Ectodermal cell (in vitro differentiated cells): Measurements from ENCODE around the gene AK5.

Source experiments
- H3K27ac ChIP-seq: 2 replicates; pipeline ENCODE4 v1.7.0; 2013; ENCODE audit warnings: mild to moderate bottlenecking, low read depth, low read length; ENCODE audit not compliant: insufficient read depth, poor library complexity, severe bottlenecking
- H3K27me3 ChIP-seq: 2 replicates; pipeline ENCODE4 v1.7.0; 2013; ENCODE audit warnings: mild to moderate bottlenecking, low read length; ENCODE audit not compliant: insufficient read depth, control insufficient read depth, poor library complexity, severe bottlenecking
- H3K36me3 ChIP-seq: one replicate; pipeline ENCODE4 v1.7.0; 2013; ENCODE audit warnings: low read length; ENCODE audit not compliant: control insufficient read depth, insufficient read depth
- H3K4me1 ChIP-seq: one replicate; pipeline ENCODE4 v1.7.0; 2013; ENCODE audit warnings: low read length; ENCODE audit not compliant: control insufficient read depth, insufficient read depth
- H3K4me3 ChIP-seq: 2 replicates; pipeline ENCODE4 v1.7.0; 2013; ENCODE audit warnings: low read depth, low read length, control low read depth; ENCODE audit not compliant: insufficient read depth
- H3K9me3 ChIP-seq: 2 replicates; pipeline ENCODE4 v1.7.0; 2013; ENCODE audit warnings: mild to moderate bottlenecking, low read length, moderate library complexity; ENCODE audit not compliant: control insufficient read depth
- WGBS, 2 experiments: methylation state at CpG; one replicate each; pipeline ENCODE4 v1.1.7; 2013; ENCODE audit warnings: missing lambda C conversion rate in 2 of 2; 5-methylcytosine and 5-hydroxymethylcytosine counted together

AK5 gene

DNA sequence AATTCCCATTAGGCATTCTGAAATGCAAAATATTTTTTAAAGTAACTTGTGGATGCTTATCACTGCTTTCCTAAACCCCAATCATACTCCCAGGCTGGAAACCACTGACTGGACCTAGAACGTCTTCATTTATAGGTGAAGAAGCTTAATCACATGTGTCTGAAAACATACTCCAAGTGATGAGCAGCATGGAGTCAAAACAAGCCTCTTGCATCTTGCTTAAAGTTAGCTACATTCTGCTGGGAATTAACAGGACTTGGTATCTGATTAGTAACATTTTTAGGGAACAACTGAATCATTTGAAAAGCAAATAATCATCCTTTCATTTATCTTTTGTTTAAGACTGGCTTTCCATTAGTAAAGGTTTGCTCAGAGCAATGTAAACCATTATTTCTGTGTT, 105.7 kb downstream of the AK5 start:
- no peaks in the 10 kb centered on the region for H3K9me3 ChIP-seq
- H3K4me1 ChIP-seq: no peaks in the 10 kb centered on the region
- H3K36me3 ChIP-seq: no peaks in the 10 kb centered on the region
- H3K27ac ChIP-seq: no peak overlapping the region
- WGBS, 2 experiments: 91 to 94% methylated on average over 1 of the region's 1 CpG
- no peaks in the 10 kb centered on the region for H3K27me3 ChIP-seq
- H3K4me3 ChIP-seq: no peak overlapping the region

DNA sequence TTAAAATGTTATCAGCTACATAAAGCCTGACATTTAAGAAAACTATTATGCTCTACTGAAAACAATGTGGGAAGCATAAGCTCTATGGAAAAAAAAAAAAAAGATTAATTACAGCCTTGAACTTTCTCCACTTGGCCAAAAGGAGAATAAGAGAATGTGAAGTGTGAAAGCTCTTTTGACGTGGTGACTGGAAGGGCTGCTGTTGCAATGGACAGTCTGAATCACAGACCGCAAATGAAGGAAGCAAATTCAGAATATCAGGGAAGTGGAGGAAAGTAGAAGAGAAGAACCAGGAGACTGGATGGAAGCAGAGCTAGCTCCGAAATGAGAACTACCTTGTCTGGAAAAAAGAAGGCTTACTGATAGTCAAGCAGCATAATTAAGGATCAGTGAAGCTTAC, 106.8 kb downstream of the AK5 start:
- 92 to 93% methylated on average over 3 of the region's 3 CpGs for WGBS, 2 experiments
- H3K36me3 ChIP-seq: no peaks in the 10 kb centered on the region

DNA sequence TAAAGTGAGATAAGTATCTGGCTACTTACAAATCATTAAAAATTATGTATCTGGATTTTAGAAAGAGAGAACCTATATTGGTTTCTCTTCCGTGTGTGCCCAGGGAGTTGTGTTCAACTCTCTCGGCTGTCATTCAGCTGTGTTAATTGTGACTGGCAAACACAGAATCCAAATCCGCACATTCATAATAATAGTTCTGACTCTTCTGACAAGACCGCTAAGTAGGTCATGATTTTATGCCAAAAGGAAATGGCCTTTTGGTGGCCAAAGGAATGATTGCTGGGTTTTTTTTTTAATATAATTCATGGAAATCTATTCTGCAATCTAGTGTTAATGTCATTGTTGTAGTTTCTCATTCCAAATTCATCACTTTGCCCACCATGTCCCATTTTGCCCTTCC, 110.7 kb downstream of the AK5 start:
- Histone ChIP-seq H3K27me3 (no peaks in the 10 kb centered on the region), H3K27ac (no peak overlapping the region), H3K4me3 (no peak overlapping the region), H3K4me1 (peaks cover 9% of the 10 kb centered on the region), H3K9me3 (no peaks in the 10 kb centered on the region), H3K36me3 (no peaks in the 10 kb centered on the region)
- 95 to 96% methylated on average over 4 of the region's 4 CpGs for WGBS, 2 experiments

More for the DNA sequence above, 106.8 kb downstream of the AK5 start:
- H3K4me3 ChIP-seq: no peak overlapping the region
- no peak overlapping the region for H3K27ac ChIP-seq
- no peaks in the 10 kb centered on the region for H3K4me1 ChIP-seq
- H3K27me3 ChIP-seq: no peaks in the 10 kb centered on the region
- no peaks in the 10 kb centered on the region for H3K9me3 ChIP-seq

DNA sequence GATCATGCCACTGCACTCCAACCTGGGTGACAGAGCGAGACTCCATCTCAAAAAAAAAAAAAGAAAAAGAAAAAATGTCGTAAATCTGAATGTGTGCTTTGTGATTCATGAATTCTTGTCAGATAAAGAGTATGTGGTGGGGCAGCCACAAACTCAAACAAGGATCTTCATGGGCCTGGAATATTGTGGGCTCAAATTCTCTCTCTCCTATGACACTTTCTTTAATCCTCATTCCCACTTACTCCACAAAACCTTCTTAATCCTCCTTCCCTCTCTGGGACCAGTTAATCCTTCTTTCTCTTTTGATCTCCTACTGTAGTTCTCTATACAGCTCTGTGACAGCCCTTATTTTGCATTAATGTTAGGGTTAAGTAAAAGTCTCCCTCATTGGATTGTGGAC, 112.3 kb downstream of the AK5 start:
- no peak overlapping the region for H3K27ac ChIP-seq
- 94 to 100% methylated on average over 2 of the region's 2 CpGs for WGBS, 2 experiments
- H3K4me3 ChIP-seq: no peak overlapping the region
- H3K27me3 ChIP-seq: no peaks in the 10 kb centered on the region
- H3K36me3 ChIP-seq: no peaks in the 10 kb centered on the region
- peaks cover 10% of the 10 kb centered on the region for H3K4me1 ChIP-seq
- H3K9me3 ChIP-seq: no peaks in the 10 kb centered on the region

DNA sequence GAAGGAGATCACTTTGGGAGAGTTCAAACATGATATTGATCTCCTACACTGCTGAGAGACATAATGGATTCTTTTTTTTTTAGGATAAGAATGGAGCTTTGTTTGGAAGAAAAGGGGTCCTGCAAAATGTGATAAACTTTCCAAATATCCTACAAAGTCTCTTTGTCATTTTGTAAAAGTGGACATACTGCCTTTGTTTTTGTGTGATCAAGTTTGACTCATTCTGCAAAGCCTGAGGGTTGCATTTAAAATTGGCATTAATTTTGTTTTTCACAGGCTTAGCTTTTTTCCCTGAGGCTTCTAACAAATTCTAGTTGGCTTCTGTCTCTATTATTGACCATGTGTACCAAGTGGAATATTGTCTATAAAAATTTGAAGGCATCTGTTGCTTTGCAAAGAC, 113.2 kb downstream of the AK5 start:
- H3K4me3 ChIP-seq: no peak overlapping the region
- H3K4me1 ChIP-seq: peaks cover 16% of the 10 kb centered on the region
- no peaks in the 10 kb centered on the region for H3K27me3 ChIP-seq
- no peaks in the 10 kb centered on the region for H3K36me3 ChIP-seq
- no peak overlapping the region for H3K27ac ChIP-seq
- no peaks in the 10 kb centered on the region for H3K9me3 ChIP-seq

GRCh38 chr1:77398152-77398551, 116.3 kb downstream of the AK5 start:
- H3K4me3 ChIP-seq: no peak overlapping the region
- no peaks in the 10 kb centered on the region for H3K9me3 ChIP-seq
- H3K27ac ChIP-seq: no peak overlapping the region
- H3K36me3 ChIP-seq: no peaks in the 10 kb centered on the region
- 51 to 56% methylated on average over 3 of the region's 3 CpGs for WGBS, 2 experiments
- H3K27me3 ChIP-seq: no peaks in the 10 kb centered on the region
- peaks cover 16% of the 10 kb centered on the region for H3K4me1 ChIP-seq

DNA sequence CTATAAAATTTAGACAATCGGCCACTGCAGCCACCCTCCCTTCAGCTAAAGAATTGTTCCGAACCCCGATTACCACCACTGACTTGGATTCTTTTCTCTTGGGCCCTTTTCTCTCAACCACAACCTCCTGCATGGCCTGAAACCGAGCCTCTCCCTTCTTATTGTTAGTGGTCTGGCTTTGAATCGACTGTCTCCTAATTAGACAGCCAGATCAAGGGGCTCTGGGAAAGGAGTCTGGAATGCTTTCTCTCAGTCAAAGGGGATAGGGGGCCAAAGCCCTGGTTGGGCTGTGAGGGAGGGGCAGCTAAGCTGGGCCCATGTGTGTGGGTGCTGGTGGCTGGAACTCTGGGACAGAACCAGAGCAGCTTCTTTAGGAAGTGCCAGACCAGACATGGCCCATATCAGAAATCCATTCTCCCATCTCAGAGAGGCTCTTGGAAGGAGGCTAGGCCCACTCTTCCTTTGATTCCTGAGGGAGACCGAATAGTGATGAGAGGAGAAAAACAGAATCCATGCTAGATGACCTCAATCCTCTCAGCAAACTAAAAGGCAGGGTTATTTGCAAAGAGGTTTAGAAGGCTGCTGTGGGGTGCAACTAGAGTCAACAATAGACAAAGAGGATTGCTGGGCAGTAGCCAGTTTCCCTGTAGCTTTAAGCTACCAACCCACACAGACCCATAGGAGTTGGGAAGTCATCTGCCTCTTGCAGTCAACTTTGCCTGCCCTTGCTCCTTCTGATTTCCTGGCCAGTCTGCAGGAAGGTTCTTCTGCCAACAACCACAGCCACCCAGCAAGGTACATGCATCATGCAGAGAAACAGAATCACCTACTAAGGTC, 117.6 kb downstream of the AK5 start:
- H3K27me3 ChIP-seq: no peaks in the 10 kb centered on the region
- 50 to 60% methylated on average over 4 to 6 of the region's 6 CpGs for WGBS, 2 experiments

DNA sequence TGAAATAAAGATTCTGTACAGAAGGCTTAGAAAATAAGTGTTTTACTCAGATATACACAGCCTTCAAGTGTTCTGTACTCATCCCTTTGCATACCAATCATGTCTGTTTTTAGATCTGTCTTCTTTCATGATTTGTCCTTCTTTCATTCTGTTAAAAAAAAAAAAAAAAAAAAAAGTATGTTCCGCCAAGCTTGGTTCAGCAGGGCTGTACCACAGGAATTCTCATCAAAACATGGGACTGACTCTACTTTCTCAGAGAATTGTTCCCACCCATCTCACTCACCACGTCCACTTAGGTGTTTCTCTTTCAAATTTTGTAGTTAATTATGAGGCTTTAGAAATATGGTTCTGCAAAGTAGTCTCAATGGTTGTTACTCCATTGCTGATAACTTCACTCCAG, 119.0 kb downstream of the AK5 start:
- Histone ChIP-seq H3K27ac (no peak overlapping the region), H3K9me3 (no peaks in the 10 kb centered on the region), H3K4me1 (peaks cover 8% of the 10 kb centered on the region), H3K36me3 (no peaks in the 10 kb centered on the region), H3K27me3 (no peaks in the 10 kb centered on the region), H3K4me3 (no peak overlapping the region)
- 93% methylated on average over 2 of the region's 2 CpGs; no CpG with 5 or more reads in 1 of the 2 experiments for WGBS, 2 experiments

More for the DNA sequence above, 117.6 kb downstream of the AK5 start:
- no peaks in the 10 kb centered on the region for H3K36me3 ChIP-seq
- peaks cover 16% of the 10 kb centered on the region for H3K4me1 ChIP-seq
- H3K4me3 ChIP-seq: no peak overlapping the region
- no peak overlapping the region for H3K27ac ChIP-seq
- H3K9me3 ChIP-seq: no peaks in the 10 kb centered on the region

DNA sequence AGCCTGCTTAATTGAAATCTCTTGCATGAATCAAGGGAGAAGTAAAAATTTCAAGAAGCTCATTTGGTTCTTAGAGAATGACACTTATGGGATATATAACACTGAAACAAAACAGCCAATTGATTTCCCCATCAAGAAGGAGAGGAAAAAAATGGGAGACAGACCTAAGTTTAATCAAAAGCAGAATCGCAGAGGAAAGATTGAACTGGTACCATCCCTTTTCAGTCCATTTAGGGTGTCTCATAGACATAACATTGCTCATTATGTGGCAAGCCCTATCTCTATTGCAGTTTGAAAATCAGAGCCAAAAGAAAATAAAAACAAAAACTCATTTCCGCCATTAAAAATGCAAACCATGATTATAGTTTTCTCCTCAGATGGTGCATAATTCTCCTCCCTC, 119.6 kb downstream of the AK5 start:
- Histone ChIP-seq H3K4me3 (no peak overlapping the region), H3K27ac (no peak overlapping the region), H3K4me1 (peaks cover 6% of the 10 kb centered on the region), H3K36me3 (no peaks in the 10 kb centered on the region), H3K9me3 (no peaks in the 10 kb centered on the region), H3K27me3 (no peaks in the 10 kb centered on the region)
- 95 to 98% methylated on average over 2 of the region's 2 CpGs for WGBS, 2 experiments

GRCh38 chr1:77405186-77405585, 123.4 kb downstream of the AK5 start:
- Histone ChIP-seq H3K36me3 (no peaks in the 10 kb centered on the region), H3K27me3 (no peaks in the 10 kb centered on the region), H3K9me3 (no peaks in the 10 kb centered on the region), H3K27ac (no peak overlapping the region), H3K4me1 (no peaks in the 10 kb centered on the region), H3K4me3 (no peak overlapping the region)
- 88 to 92% methylated on average over 4 of the region's 4 CpGs for WGBS, 2 experiments
